HEK293 (cell line): ENCODE results near the gene LZTR1.
"Not testable (repeated sequence)": the region's sequence is repeated elsewhere in the genome, so short reads cannot be mapped to it uniquely, and the experiment has no call there.

Experiments used
- CTCF ChIA-PET: fragments of 350-600 bp; formaldehyde crosslinking; extraction: SDS; loops from one replicate; lab custom pipeline; 2021; ENCODE audit warnings: antibody characterized with exemption; lab: Yijun Ruan, JAX
- POLR2A ChIA-PET: fragments of 300-600 bp; formaldehyde crosslinking; extraction: SDS; loops from one replicate; lab custom pipeline; 2020; ENCODE audit warnings: antibody characterized with exemption, inconsistent platforms; lab: Yijun Ruan, JAX
- H3K27ac ChIP-seq: fragments of 200-500 bp; sonication (Bioruptor generic); 2 replicates; pipeline ENCODE4 v1.5.1; 2014; ENCODE audit warnings: low read depth, low read length, control low read depth, inconsistent platforms; ENCODE audit errors: extremely low read depth
- H3K36me3 ChIP-seq, 2 experiments: fragments of 200-500 bp in 1 of 2; sonication (Bioruptor generic) in 1 of 2; 1 replicate in 1 of 2; 2 replicates in 1 of 2; pipeline ENCODE4 v1.5.1; 2014 to 2017; ENCODE audit warnings: inconsistent platforms in 2 of 2, low read length in 2 of 2; ENCODE audit not compliant: control insufficient read depth in 2 of 2, insufficient read depth in 1 of 2
- H3K4me1 ChIP-seq: fragments of 200-500 bp; sonication (Bioruptor generic); 2 replicates; pipeline ENCODE4 v1.5.1; 2014; ENCODE audit warnings: mild to moderate bottlenecking, low read length, inconsistent platforms; ENCODE audit not compliant: control insufficient read depth, insufficient read depth
- H3K4me3 ChIP-seq: 2 replicates; pipeline ENCODE4 v1.5.1; 2011; ENCODE audit warnings: low read depth, mild to moderate bottlenecking, control low read depth, low read length, moderate library complexity
- H3K9me3 ChIP-seq: fragments of 200-500 bp; sonication (Bioruptor generic); 2 replicates; pipeline ENCODE4 v1.5.1; 2014; ENCODE audit warnings: low read depth, low read length, inconsistent platforms; ENCODE audit not compliant: control insufficient read depth, insufficient read depth
- EGR2 ChIP-seq: fragments of 450-650 bp; formaldehyde crosslinking; IDR thresholded peaks from 2 replicates; pipeline ENCODE4 v1.5.1; 2016; ENCODE audit warnings: low read depth, missing biosample characterization, missing genetic modification characterization
- KLF9 ChIP-seq: fragments of 450-650 bp; formaldehyde crosslinking; IDR thresholded peaks from 2 replicates; pipeline ENCODE4 v1.5.1; 2016; ENCODE audit warnings: missing biosample characterization, missing genetic modification characterization, low read depth
- SCRT2 ChIP-seq: fragments of 450-650 bp; formaldehyde crosslinking; IDR thresholded peaks from 2 replicates; pipeline ENCODE4 v1.5.1; 2016; ENCODE audit warnings: missing biosample characterization, missing genetic modification characterization
- ZBTB7A ChIP-seq: fragments of 450-650 bp; formaldehyde crosslinking; IDR thresholded peaks from 2 replicates; pipeline ENCODE4 v1.5.1; 2016; ENCODE audit warnings: low read depth, missing biosample characterization, missing genetic modification characterization
- ZFHX2 ChIP-seq: fragments of 450-650 bp; formaldehyde crosslinking; conservative IDR thresholded peaks from 2 replicates; pipeline ENCODE4 v1.5.1; 2016; ENCODE audit warnings: missing biosample characterization, missing genetic modification characterization
- ZNF239 ChIP-seq: fragments of 450-650 bp; formaldehyde crosslinking; IDR thresholded peaks from 2 replicates; pipeline ENCODE4 v1.5.1; 2016; ENCODE audit warnings: missing biosample characterization, missing genetic modification characterization
- ZNF311 ChIP-seq: fragments of 450-650 bp; formaldehyde crosslinking; IDR thresholded peaks from 2 replicates; pipeline ENCODE4 v1.5.1; 2017; ENCODE audit warnings: missing biosample characterization, missing genetic modification characterization, borderline replicate concordance
- ZNF394 ChIP-seq: fragments of 450-650 bp; formaldehyde crosslinking; IDR thresholded peaks from 2 replicates; pipeline ENCODE4 v1.5.1; 2016; ENCODE audit warnings: missing biosample characterization, missing genetic modification characterization, mild to moderate bottlenecking, moderate library complexity, borderline replicate concordance
- ZNF426 ChIP-seq: fragments of 450-650 bp; formaldehyde crosslinking; IDR thresholded peaks from 2 replicates; pipeline ENCODE4 v1.5.1; 2017; ENCODE audit warnings: missing biosample characterization, missing genetic modification characterization, mild to moderate bottlenecking, inconsistent platforms, moderate library complexity
- ZNF596 ChIP-seq: fragments of 450-650 bp; IDR thresholded peaks from 2 replicates; pipeline ENCODE4 v1.5.0; 2018; ENCODE audit warnings: missing biosample characterization, mild to moderate bottlenecking, missing genetic modification characterization, moderate library complexity
- ZNF670 ChIP-seq: fragments of 450-650 bp; formaldehyde crosslinking; IDR thresholded peaks from 2 replicates; pipeline ENCODE4 v1.5.1; 2016; ENCODE audit warnings: missing biosample characterization, missing genetic modification characterization, low read depth
- TF ChIP-seq, protein P1 (sequence below): fragments of 450-650 bp; formaldehyde crosslinking; IDR thresholded peaks from 2 replicates; pipeline ENCODE4 v1.5.1; 2016; ENCODE audit warnings: missing biosample characterization, missing genetic modification characterization
- TF ChIP-seq, protein P2 (sequence below): fragments of 450-650 bp; formaldehyde crosslinking; IDR thresholded peaks from 2 replicates; pipeline ENCODE4 v1.5.1; 2016; ENCODE audit warnings: missing biosample characterization, missing genetic modification characterization
- TF ChIP-seq, protein P3 (sequence below): fragments of 450-650 bp; formaldehyde crosslinking; IDR thresholded peaks from 2 replicates; pipeline ENCODE4 v1.5.1; 2016; ENCODE audit warnings: missing biosample characterization, missing genetic modification characterization
- TF ChIP-seq, protein P4 (sequence below): fragments of 450-650 bp; formaldehyde crosslinking; IDR thresholded peaks from 2 replicates; pipeline ENCODE4 v1.5.1; 2016; ENCODE audit warnings: missing biosample characterization, missing genetic modification characterization

The LZTR1 gene

DNA sequence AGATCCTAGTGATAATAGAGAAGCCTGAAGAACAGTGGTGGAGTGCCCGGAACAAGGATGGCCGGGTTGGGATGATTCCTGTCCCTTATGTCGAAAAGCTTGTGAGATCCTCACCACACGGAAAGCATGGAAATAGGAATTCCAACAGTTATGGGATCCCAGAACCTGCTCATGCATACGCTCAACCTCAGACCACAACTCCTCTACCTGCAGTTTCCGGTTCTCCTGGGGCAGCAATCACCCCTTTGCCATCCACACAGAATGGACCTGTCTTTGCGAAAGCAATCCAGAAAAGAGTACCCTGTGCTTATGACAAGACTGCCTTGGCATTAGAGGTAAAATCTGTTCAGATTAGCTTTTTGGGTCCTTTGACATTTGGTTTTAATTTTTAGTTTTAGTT, 48.2 kb upstream of the LZTR1 start:
- no peak overlapping the region for H3K4me3 ChIP-seq
- H3K36me3 ChIP-seq: peaks cover 11 to 48% of the 10 kb centered on the region in 2 experiments; a peak in 2 of 3 replicates
- POLR2A ChIA-PET: no interaction called here
- H3K27ac ChIP-seq: no peak overlapping the region
- CTCF ChIA-PET: interaction anchor here (1.6 to 1.7 kb wide), 2 partner anchors 22 to 175 kb away, joined by 4 to 5 read pairs; no protein-coding TSS in a partner anchor
- no peaks in the 10 kb centered on the region for H3K9me3 ChIP-seq
- H3K4me1 ChIP-seq: peaks cover 2% of the 10 kb centered on the region; the same call in 1 of the 2 replicates
- TF ChIP-seq ZNF670 (tag by site-specific recombination) (no peak), EGR2 (no peak)
- TF ChIP-seq, protein P1, sequence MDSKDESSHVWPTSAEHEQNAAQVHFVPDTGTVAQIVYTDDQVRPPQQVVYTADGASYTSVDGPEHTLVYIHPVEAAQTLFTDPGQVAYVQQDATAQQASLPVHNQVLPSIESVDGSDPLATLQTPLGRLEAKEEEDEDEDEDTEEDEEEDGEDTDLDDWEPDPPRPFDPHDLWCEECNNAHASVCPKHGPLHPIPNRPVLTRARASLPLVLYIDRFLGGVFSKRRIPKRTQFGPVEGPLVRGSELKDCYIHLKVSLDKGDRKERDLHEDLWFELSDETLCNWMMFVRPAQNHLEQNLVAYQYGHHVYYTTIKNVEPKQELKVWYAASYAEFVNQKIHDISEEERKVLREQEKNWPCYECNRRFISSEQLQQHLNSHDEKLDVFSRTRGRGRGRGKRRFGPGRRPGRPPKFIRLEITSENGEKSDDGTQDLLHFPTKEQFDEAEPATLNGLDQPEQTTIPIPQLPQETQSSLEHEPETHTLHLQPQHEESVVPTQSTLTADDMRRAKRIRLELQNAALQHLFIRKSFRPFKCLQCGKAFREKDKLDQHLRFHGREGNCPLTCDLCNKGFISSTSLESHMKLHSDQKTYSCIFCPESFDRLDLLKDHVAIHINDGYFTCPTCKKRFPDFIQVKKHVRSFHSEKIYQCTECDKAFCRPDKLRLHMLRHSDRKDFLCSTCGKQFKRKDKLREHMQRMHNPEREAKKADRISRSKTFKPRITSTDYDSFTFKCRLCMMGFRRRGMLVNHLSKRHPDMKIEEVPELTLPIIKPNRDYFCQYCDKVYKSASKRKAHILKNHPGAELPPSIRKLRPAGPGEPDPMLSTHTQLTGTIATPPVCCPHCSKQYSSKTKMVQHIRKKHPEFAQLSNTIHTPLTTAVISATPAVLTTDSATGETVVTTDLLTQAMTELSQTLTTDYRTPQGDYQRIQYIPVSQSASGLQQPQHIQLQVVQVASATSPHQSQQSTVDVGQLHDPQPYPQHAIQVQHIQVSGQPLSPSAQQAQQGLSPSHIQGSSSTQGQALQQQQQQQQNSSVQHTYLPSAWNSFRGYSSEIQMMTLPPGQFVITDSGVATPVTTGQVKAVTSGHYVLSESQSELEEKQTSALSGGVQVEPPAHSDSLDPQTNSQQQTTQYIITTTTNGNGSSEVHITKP (tag by site-specific recombination): peak; percentile 83
- TF ChIP-seq, all 188 proteins: peak for 1

DNA sequence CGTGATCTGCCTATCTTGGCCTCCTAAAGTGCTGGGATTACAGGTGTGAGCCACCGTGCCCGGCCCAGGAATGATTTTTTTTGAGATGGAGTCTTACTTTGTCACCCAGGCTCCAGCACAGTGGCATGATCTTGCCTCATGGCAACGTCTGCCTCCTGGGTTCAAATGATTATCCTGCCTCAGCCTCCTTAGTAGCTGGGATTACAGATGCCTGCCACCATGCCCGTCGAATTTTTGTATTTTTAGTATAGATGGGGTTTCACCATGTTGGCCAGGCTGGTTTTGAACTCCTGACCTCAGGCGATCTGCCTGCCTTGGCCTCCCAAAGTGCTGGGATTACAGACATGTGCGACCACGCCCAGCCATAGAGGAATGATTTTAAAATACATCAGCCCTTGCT, 47.0 kb upstream of the LZTR1 start:
- H3K27ac ChIP-seq, H3K9me3 ChIP-seq, H3K4me3 ChIP-seq, H3K4me1 ChIP-seq: not testable (repeated sequence)
- POLR2A ChIA-PET: interaction anchor here (0.7 kb wide), 1 partner anchor 14 kb away, joined by 3 read pairs; no protein-coding TSS in a partner anchor
- peaks cover 11 to 49% of the 10 kb centered on the region in 2 experiments; a peak in 2 of 3 replicates for H3K36me3 ChIP-seq
- CTCF ChIA-PET: interaction anchor here (1.6 kb wide), 1 partner anchor 21 kb away, joined by 4 read pairs; no protein-coding TSS in a partner anchor

DNA sequence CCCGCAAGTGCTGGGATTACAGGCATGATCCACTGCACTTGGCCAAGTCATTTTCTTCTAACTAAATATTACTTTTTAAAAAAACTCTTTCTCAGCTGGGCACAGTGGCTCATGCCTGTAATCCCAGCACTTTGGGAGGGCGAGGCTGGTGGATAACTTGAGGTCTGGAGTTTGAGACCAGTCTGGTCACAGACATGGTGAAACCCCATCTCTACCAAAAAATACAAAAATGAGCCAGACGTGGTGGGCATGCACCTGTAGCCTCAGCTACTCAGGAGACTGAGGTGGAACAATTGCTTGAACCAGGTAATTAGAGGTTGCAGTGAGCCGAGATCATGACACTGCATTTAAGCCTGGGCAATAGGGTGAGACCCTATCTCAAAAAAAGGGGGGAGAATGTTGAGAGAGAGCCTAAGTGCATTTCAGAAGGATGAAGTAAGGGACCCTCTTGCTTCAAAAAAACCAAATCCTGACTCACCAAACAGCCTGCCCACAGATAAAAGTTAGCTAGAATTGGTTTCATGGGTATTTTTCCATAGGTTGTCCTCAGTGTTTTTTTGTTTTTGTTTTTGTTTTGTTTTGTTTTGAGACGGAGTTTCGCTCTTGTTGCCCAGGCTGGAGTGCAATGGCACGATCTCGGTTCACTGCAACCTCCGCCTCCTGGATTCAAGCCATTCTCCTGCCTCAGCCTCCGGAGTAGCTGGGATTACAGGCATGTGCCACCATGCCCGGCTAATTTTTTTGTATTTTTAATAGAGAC, 46.1 kb upstream of the LZTR1 start:
- H3K4me1 ChIP-seq, H3K27ac ChIP-seq, H3K9me3 ChIP-seq, H3K4me3 ChIP-seq: not testable (repeated sequence)
- H3K36me3 ChIP-seq: peaks cover 11 to 51% of the 10 kb centered on the region in 2 experiments; a peak in 2 of 3 replicates
- ChIA-PET POLR2A (interaction anchor here (0.7 to 2.5 kb wide), 2 partner anchors 15 to 46 kb away, joined by 3 to 10 read pairs; partner anchors contain the start of gene LZTR1), CTCF (interaction anchor here (0.6 to 0.9 kb wide), 3 partner anchors 13 to 706 kb away, joined by 3 to 4 read pairs (median 3); partner anchors contain the start of gene SDF2L1)
- TF ChIP-seq SCRT2: 0 out of 2 replicates have a peak, but pooled peaks have one; percentile 25
- TF ChIP-seq ZNF394: peak; percentile 35; the same call in 1 of the 2 replicates
- TF ChIP-seq, all 188 proteins: peak for 2; not testable (repeated sequence) for 186

DNA sequence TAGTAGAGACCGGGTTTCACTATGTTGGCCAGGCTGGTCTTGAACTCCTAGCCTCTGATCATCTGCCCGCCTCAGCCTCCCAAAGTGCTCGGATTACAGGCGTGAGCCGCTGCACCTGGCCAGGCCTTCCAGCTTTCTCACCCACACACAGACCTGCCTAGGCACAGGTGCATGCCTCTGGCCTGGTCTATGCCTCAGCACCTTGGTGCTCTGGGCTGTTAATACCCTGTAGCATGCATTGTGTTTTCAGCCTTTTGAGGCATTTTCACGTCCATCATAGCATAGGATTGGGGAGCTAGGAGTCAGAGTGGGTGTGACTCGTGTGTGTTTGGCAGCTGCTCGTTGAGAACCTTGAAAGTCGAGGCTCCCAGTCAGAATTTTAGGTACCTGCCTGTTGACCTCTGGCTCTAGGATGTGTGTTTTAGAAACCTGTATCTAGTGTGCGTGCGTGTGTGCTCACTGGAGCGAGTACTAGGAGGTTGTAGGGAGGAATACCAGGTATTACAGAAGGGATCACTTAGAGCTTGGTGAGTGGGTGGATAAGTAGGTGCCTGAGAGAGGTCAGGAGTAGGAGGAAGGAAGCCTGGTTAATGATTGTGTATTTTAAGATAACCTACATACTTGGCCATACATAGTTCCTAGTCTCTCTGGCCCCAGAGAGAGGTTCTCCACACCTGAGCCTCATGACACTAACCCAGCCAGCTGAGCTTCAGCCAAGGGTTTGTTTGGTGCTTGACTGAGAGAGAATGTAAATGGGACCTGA, 44.9 kb upstream of the LZTR1 start:
- H3K4me1 ChIP-seq: no peaks in the 10 kb centered on the region; the same call in 1 of the 2 replicates
- ChIA-PET POLR2A (interaction anchor here (0.7 to 2.5 kb wide), 3 partner anchors 13 to 45 kb away, joined by 3 to 10 read pairs (median 3); partner anchors contain the start of gene LZTR1), CTCF (interaction anchor here (0.6 to 1.9 kb wide), 6 partner anchors 13 to 166 kb away, joined by 3 to 7 read pairs (median 3); no protein-coding TSS in a partner anchor)
- no peaks in the 10 kb centered on the region for H3K9me3 ChIP-seq
- 0 out of 2 replicates have a peak overlapping the region, but pooled peaks have one; percentile 7 for H3K27ac ChIP-seq
- no peak overlapping the region for H3K4me3 ChIP-seq
- H3K36me3 ChIP-seq: peaks cover 11 to 49% of the 10 kb centered on the region in 2 experiments; a peak in 2 of 3 replicates
- TF ChIP-seq ZNF311 (tag by site-specific recombination) (no peak), ZNF596 (tag by site-specific recombination) (no peak), ZNF426 (tag by site-specific recombination) (no peak), ZFHX2 (tag by site-specific recombination) (peak; percentile 90), EGR2 (peak; percentile 95), ZBTB7A (tag by site-specific recombination) (no peak), KLF9 (tag by site-specific recombination) (peak; percentile 41; the same call in 1 of the 2 replicates), ZNF239 (tag by site-specific recombination) (no peak)
- TF ChIP-seq, protein P2, sequence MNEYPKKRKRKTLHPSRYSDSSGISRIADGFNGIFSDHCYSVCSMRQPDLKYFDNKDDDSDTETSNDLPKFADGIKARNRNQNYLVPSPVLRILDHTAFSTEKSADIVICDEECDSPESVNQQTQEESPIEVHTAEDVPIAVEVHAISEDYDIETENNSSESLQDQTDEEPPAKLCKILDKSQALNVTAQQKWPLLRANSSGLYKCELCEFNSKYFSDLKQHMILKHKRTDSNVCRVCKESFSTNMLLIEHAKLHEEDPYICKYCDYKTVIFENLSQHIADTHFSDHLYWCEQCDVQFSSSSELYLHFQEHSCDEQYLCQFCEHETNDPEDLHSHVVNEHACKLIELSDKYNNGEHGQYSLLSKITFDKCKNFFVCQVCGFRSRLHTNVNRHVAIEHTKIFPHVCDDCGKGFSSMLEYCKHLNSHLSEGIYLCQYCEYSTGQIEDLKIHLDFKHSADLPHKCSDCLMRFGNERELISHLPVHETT: no peak
- TF ChIP-seq, protein P3, sequence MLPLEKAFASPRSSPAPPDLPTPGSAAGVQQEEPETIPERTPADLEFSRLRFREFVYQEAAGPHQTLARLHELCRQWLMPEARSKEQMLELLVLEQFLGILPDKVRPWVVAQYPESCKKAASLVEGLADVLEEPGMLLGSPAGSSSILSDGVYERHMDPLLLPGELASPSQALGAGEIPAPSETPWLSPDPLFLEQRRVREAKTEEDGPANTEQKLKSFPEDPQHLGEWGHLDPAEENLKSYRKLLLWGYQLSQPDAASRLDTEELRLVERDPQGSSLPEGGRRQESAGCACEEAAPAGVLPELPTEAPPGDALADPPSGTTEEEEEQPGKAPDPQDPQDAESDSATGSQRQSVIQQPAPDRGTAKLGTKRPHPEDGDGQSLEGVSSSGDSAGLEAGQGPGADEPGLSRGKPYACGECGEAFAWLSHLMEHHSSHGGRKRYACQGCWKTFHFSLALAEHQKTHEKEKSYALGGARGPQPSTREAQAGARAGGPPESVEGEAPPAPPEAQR (tag by site-specific recombination): no peak
- TF ChIP-seq, protein P4, sequence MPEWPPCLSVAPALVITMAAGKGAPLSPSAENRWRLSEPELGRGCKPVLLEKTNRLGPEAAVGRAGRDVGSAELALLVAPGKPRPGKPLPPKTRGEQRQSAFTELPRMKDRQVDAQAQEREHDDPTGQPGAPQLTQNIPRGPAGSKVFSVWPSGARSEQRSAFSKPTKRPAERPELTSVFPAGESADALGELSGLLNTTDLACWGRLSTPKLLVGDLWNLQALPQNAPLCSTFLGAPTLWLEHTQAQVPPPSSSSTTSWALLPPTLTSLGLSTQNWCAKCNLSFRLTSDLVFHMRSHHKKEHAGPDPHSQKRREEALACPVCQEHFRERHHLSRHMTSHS: no peak
